Endothelial cell of umbilical vein (primary cell): ENCODE measurements around the gene MAP2K5. TPM values are rescaled to one million over a fixed set of nuclear protein-coding genes. Genes with fewer than 3 reads are reported as not detected.

ENCODE experiments used
- BruUV-seq: library from RNA; stranded (reverse); fragments of 400-500 nt; replicated peaks from 2 replicates; lab custom pipeline; 2021; lab: Mats Ljungman, UMichigan
- CTCF ChIA-PET: fragments of 300-600, 350-600 bp; sonication (Branson Sonifier 250); formaldehyde crosslinking; loops from one replicate; lab custom pipeline; 2021; ENCODE audit warnings: antibody characterized with exemption, inconsistent platforms; lab: Charles Lee
- POLR2A ChIA-PET: fragments of 300-600, 350-600 bp; sonication (Branson Sonifier 250); formaldehyde crosslinking; loops from one replicate; lab custom pipeline; 2021; ENCODE audit warnings: antibody characterized with exemption, inconsistent platforms; lab: Charles Lee
- DNase-seq: peaks from one replicate; pipeline ENCODE4 v3.0.0-alpha.2; 2011; ENCODE audit warnings: low read depth, low spot score
- FAIRE-seq: peaks from 2 replicates; lab custom pipeline; 2011; peaks lifted over from hg19 to GRCh38; lab: Jason Lieb, UNC
- H2AFZ ChIP-seq: 2 replicates; pipeline ENCODE4 v1.6.0; 2012; ENCODE audit warnings: low read depth, low read length, control low read depth, inconsistent platforms
- H3K27ac ChIP-seq: 2 replicates; pipeline ENCODE4 v1.5.1; 2011; ENCODE audit warnings: low read depth, mild to moderate bottlenecking, control low read depth, low read length, moderate library complexity; ENCODE audit not compliant: insufficient read depth
- H3K27me3 ChIP-seq, 2 experiments: 2 replicates each; pipeline versions ENCODE4 v1.6.0 to v1.6.1; 2011; ENCODE audit warnings: low read length in 2 of 2, mixed read lengths in 1 of 2; ENCODE audit not compliant: control insufficient read depth in 2 of 2, insufficient read depth in 2 of 2
- H3K36me3 ChIP-seq, 2 experiments: 2 replicates in 1 of 2; 3 replicates in 1 of 2; pipeline ENCODE4 v1.5.1; 2011; ENCODE audit warnings: low read length in 2 of 2, mild to moderate bottlenecking in 1 of 2, moderate library complexity in 1 of 2; ENCODE audit not compliant: control insufficient read depth in 2 of 2, insufficient read depth in 2 of 2; ENCODE audit errors: extremely low read depth in 1 of 2
- H3K4me1 ChIP-seq: 3 replicates; pipeline ENCODE4 v1.5.1; 2011; ENCODE audit warnings: mild to moderate bottlenecking, low read length; ENCODE audit not compliant: control insufficient read depth, insufficient read depth; ENCODE audit errors: extremely low read depth
- H3K4me2 ChIP-seq: 2 replicates; pipeline ENCODE4 v1.6.1; 2011; ENCODE audit warnings: low read length, control low read depth, mixed read lengths; ENCODE audit not compliant: insufficient read depth
- H3K4me3 ChIP-seq, 3 experiments: fragments of 200-600 bp in 1 of 3; sonication (generic), shearing (Covaris generic) in 1 of 3; replicated peaks in 1 of 3; 2 replicates each; pipeline ENCODE4 v1.5.1; 2011 to 2016; ENCODE audit warnings: control low read depth in 3 of 3, low read length in 3 of 3, mild to moderate bottlenecking in 2 of 3, inconsistent platforms in 1 of 3, low read depth in 1 of 3, moderate library complexity in 1 of 3; ENCODE audit not compliant: insufficient read depth in 1 of 3
- H3K79me2 ChIP-seq: 2 replicates; pipeline ENCODE4 v1.6.0; 2012; ENCODE audit warnings: low read length, inconsistent platforms; ENCODE audit not compliant: control insufficient read depth, insufficient read depth
- H3K9ac ChIP-seq: replicated peaks from 2 replicates; pipeline ENCODE3; 2011; ENCODE audit warnings: low read length, control low read depth; ENCODE audit not compliant: insufficient read depth; ENCODE audit errors: extremely low read depth
- H3K9me1 ChIP-seq: replicated peaks from 3 replicates; pipeline ENCODE4 v1.6.0; 2011; ENCODE audit warnings: mild to moderate bottlenecking, low read length; ENCODE audit not compliant: control insufficient read depth, insufficient read depth; ENCODE audit errors: extremely low read depth
- H3K9me3 ChIP-seq: replicated peaks from 2 replicates; pipeline ENCODE4 v1.5.1; 2012; ENCODE audit warnings: low read length, inconsistent platforms; ENCODE audit not compliant: control insufficient read depth, insufficient read depth
- H4K20me1 ChIP-seq: replicated peaks from 2 replicates; pipeline ENCODE3; 2011; ENCODE audit warnings: mild to moderate bottlenecking, low read length; ENCODE audit not compliant: control insufficient read depth, insufficient read depth; ENCODE audit errors: extremely low read depth
- CTCF ChIP-seq, 2 donors: IDR thresholded peaks; 1 replicate in 1 of 2; 2 replicates in 1 of 2; pipeline ENCODE4 v1.5.1; 2011; ENCODE audit warnings: low read length in 2 of 2, mild to moderate bottlenecking in 2 of 2, moderate library complexity in 2 of 2, control low read depth in 1 of 2, inconsistent platforms in 1 of 2, low read depth in 1 of 2; ENCODE audit not compliant: insufficient read depth in 1 of 2; ENCODE audit errors: extremely low read depth in 1 of 2
- EZH2 ChIP-seq: IDR thresholded peaks from 2 replicates; pipeline ENCODE4 v1.6.1; 2012; ENCODE audit warnings: borderline replicate concordance, low read depth, mild to moderate bottlenecking, moderate library complexity, low read length, inconsistent platforms; ENCODE audit not compliant: severe bottlenecking
- FOS ChIP-seq: IDR thresholded peaks from 2 replicates; pipeline ENCODE4 v1.6.1; 2011; ENCODE audit warnings: mild to moderate bottlenecking, low read length, moderate library complexity, borderline replicate concordance; ENCODE audit not compliant: insufficient read depth
- GATA2 ChIP-seq: IDR thresholded peaks from 2 replicates; pipeline ENCODE4 v1.7.0; 2011; ENCODE audit warnings: low read depth, mild to moderate bottlenecking, moderate library complexity, mixed read lengths, low read length; ENCODE audit not compliant: insufficient read length, insufficient read depth
- JUN ChIP-seq: IDR thresholded peaks from 2 replicates; pipeline ENCODE4 v1.6.1; 2011; ENCODE audit warnings: borderline replicate concordance, low read depth; ENCODE audit not compliant: insufficient read length, insufficient read depth
- MYC ChIP-seq: IDR thresholded peaks from one replicate; pipeline ENCODE4 v1.6.1; 2011; ENCODE audit warnings: mild to moderate bottlenecking, low read depth, low read length
- POLR2A ChIP-seq: IDR thresholded peaks from 2 replicates; pipeline ENCODE4 v1.6.1; 2012; ENCODE audit warnings: low read depth, mild to moderate bottlenecking, control low read depth, low read length
- POLR2AphosphoS5 ChIP-seq: IDR thresholded peaks from 2 replicates; pipeline ENCODE4 v1.6.1; 2012; ENCODE audit warnings: low read depth, mild to moderate bottlenecking, control low read depth, low read length, moderate library complexity; ENCODE audit not compliant: insufficient read depth
- dilution Hi-C: fragments of 300-500 bp; cut with MboI; formaldehyde crosslinking; loops from one replicate; pipeline ENCODE4 v1.15.0; 2019; ENCODE audit warnings: low sequenced_read_pairs; ENCODE audit not compliant: extremely low pct_ligation_motif_present
- intact Hi-C: fragments of 100-400 bp; cut with micrococcal nuclease; formaldehyde crosslinking; loops from one replicate; pipeline ENCODE4 v1.10.0; 2022
- polyA plus RNA-seq, 4 experiments: library from polyadenylated mRNA; depleted of rRNA in 3 of 4; stranded (reverse) in 3 of 4; unstranded in 1 of 4; fragments of >200 nt; gene quantifications; 2 replicates each; pipeline versions ENCODE4 v1.2.1 to v1.2.3, GENCODE V29; 2011 to 2012; ENCODE audit warnings: missing spikeins in 1 of 4
- total RNA-seq: library from RNA; stranded (reverse); gene quantifications from 2 replicates; pipeline ENCODE4 v1.2.3, GENCODE V29; 2021
- TF ChIP-seq, protein P1 (sequence below): IDR thresholded peaks from 2 replicates; pipeline ENCODE4 v1.6.1; 2011; ENCODE audit not compliant: insufficient read depth, insufficient read length

The MAP2K5 gene
- total and polyA plus RNA-seq, 2 donors (not counting 3 experiments of a cell fraction or from before 2014, with no cell fraction given), result 4.9 to 24.7 TPM

DNA sequence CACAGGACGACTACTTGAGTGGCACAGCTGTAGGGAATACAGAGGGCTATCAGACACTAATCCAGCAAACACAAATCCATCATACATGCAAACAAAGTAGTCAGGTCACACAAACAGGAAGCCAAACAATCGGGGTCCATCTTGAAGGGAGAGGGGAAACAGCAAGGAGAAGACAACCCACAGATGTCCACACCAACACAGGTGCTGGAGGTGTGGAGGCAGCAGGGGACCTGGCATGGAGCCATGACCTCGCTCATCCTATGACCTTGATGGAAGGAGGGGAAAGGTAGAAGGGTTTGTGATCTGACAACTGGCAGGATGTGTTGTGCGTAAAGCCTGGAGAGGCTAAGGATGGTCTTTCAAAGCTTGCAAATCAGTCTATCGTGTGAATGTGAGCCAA, 242.9 kb downstream of the MAP2K5 start:
- Histone ChIP-seq H3K9me3 (no peaks in the 10 kb centered on the region), H2AFZ (no peak overlapping the region), H3K27me3 (no peaks in the 10 kb centered on the region), H3K36me3 (peaks cover 0 to 5% of the 10 kb centered on the region in 2 experiments), H3K79me2 (no peaks in the 10 kb centered on the region), H4K20me1 (no peaks in the 10 kb centered on the region), H3K4me1 (no peaks in the 10 kb centered on the region), H3K27ac (no peak overlapping the region), H3K4me3 (no peak overlapping the region), H3K9me1 (no peaks in the 10 kb centered on the region), H3K9ac (no peak overlapping the region), H3K4me2 (no peak overlapping the region)
- BruUV-seq, result no TSS peak
- dilution Hi-C loops (no loop called here), intact Hi-C loops (no loop called here)
- DNase-seq, result no peak
- no peak for FAIRE-seq
- ChIA-PET CTCF (interaction anchor here (1.2 kb wide), 1 partner anchor 9 kb away, joined by 4 read pairs; no protein-coding TSS in a partner anchor), POLR2A (no interaction called here)
- TF ChIP-seq, protein P1, sequence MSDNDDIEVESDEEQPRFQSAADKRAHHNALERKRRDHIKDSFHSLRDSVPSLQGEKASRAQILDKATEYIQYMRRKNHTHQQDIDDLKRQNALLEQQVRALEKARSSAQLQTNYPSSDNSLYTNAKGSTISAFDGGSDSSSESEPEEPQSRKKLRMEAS, result no peak
- TF ChIP-seq JUN (no peak), FOS (no peak), POLR2A (no peak), MYC (no peak), EZH2 (no peak), GATA2 (no peak), POLR2AphosphoS5 (no peak), CTCF (IDR thresholded peaks at IDR 0.05; ENCODE audit: extremely low read depth in 1 of 2, insufficient read depth in 1 of 2, low read depth in 1 of 2, low read length in 2 of 2) (no peak)
